Uterus (tissue), 4 donors: ENCODE data around the gene ACTL10. TPM values are rescaled to one million over a fixed set of nuclear protein-coding genes. Genes with fewer than 3 reads are reported as not detected.

Experiments
- DNase-seq, 2 donors: peaks; one replicate each; pipeline ENCODE4 v3.0.0-alpha.2; 2019 to 2020
- H3K27ac ChIP-seq, 2 donors: fragments of 200-600 bp; sonication (generic); 1 replicate in 1 of 2; 2 replicates in 1 of 2; pipeline ENCODE4 v1.5.1; 2016 to 2018
- H3K27me3 ChIP-seq, 2 donors: fragments of 200-600 bp; sonication (generic); one replicate each; pipeline ENCODE4 v1.5.1; 2018 to 2019; ENCODE audit warnings: control low read depth in 1 of 2
- H3K36me3 ChIP-seq, 2 donors: fragments of 200-600 bp; sonication (generic); one replicate each; pipeline ENCODE4 v1.5.1; 2019; ENCODE audit warnings: control low read depth in 1 of 2
- H3K4me1 ChIP-seq, 2 donors: fragments of 200-600 bp; sonication (generic); one replicate each; pipeline ENCODE4 v1.5.1; 2018 to 2019; ENCODE audit warnings: control low read depth in 1 of 2
- H3K4me3 ChIP-seq, 2 donors: fragments of 200-600 bp; sonication (generic); 1 replicate in 1 of 2; 2 replicates in 1 of 2; pipeline ENCODE4 v1.5.1; 2018 to 2019; ENCODE audit warnings: mild to moderate bottlenecking in 1 of 2
- H3K9me3 ChIP-seq, 2 donors: fragments of 200-600 bp; sonication (generic); one replicate each; pipeline ENCODE4 v1.5.1; 2019; ENCODE audit warnings: control low read depth in 1 of 2
- POLR2A ChIP-seq, 2 donors: fragments of 450-650 bp; IDR thresholded peaks; one replicate each; pipeline ENCODE4 v1.6.1; 2016; ENCODE audit warnings: antibody characterized with exemption in 2 of 2, mild to moderate bottlenecking in 1 of 2, moderate library complexity in 1 of 2
- intact Hi-C: fragments of 100-400 bp; cut with DNase I; formaldehyde crosslinking; loops from one replicate; pipeline ENCODE4 v1.15.1; 2023; ENCODE audit warnings: low total_unique reads
- total RNA-seq, 4 donors: library from RNA; depleted of rRNA in 3 of 4; stranded (reverse); fragments of >200 nt in 3 of 4; gene quantifications; one replicate each; pipeline versions ENCODE4 v1.1.0 to v1.2.4, GENCODE V29; 2014 to 2023
- TF ChIP-seq, protein P1 (sequence below), 4 experiments: fragments of 200-600 bp in 2 of 4; fragments of 450-650 bp in 2 of 4; sonication (generic) in 2 of 4; IDR thresholded peaks; one replicate each; pipeline ENCODE4 v1.5.1; 2016 to 2019; ENCODE audit warnings: antibody characterized with exemption in 4 of 4, mild to moderate bottlenecking in 2 of 4, moderate library complexity in 1 of 4
- donor health status: DM: yes; HTN: yes; CAD: no.

ACTL10 gene
- total RNA-seq, 4 donors from 2014 or later, result 1.4 to 4.4 (median 1.9) TPM; not detected in 1

DNA sequence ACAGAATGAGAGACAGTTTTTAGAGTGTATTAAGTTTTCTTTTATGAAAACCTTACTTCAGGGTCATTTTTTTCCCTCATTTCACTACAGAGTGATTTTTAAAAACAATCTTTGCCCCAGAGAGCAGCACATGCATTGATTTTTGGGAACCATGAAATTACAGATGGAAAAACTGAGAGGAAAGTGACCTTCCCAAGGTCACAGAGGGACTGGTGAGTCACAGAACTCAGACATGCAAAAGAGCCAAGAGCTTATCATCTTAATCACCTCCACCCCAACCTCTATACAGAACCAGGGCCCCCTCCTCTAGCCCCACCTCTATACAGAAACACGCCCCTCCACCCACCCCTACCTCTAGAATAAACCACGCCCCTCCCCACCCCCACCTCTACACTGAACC lies 42.7 kb downstream of the ACTL10 start:
- intact Hi-C loops, result no loop called here
- Histone ChIP-seq H3K4me1 (no peaks in the 10 kb centered on the region), H3K9me3 (no peaks in the 10 kb centered on the region), H3K36me3 (no peaks in the 10 kb centered on the region), H3K4me3 (no peak overlapping the region), H3K27me3 (no peaks in the 10 kb centered on the region), H3K27ac (no peak overlapping the region)
- DNase-seq, result no peak
- TF ChIP-seq, protein P1, sequence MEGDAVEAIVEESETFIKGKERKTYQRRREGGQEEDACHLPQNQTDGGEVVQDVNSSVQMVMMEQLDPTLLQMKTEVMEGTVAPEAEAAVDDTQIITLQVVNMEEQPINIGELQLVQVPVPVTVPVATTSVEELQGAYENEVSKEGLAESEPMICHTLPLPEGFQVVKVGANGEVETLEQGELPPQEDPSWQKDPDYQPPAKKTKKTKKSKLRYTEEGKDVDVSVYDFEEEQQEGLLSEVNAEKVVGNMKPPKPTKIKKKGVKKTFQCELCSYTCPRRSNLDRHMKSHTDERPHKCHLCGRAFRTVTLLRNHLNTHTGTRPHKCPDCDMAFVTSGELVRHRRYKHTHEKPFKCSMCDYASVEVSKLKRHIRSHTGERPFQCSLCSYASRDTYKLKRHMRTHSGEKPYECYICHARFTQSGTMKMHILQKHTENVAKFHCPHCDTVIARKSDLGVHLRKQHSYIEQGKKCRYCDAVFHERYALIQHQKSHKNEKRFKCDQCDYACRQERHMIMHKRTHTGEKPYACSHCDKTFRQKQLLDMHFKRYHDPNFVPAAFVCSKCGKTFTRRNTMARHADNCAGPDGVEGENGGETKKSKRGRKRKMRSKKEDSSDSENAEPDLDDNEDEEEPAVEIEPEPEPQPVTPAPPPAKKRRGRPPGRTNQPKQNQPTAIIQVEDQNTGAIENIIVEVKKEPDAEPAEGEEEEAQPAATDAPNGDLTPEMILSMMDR (IDR thresholded peaks at IDR 0.05), result no peak

DNA sequence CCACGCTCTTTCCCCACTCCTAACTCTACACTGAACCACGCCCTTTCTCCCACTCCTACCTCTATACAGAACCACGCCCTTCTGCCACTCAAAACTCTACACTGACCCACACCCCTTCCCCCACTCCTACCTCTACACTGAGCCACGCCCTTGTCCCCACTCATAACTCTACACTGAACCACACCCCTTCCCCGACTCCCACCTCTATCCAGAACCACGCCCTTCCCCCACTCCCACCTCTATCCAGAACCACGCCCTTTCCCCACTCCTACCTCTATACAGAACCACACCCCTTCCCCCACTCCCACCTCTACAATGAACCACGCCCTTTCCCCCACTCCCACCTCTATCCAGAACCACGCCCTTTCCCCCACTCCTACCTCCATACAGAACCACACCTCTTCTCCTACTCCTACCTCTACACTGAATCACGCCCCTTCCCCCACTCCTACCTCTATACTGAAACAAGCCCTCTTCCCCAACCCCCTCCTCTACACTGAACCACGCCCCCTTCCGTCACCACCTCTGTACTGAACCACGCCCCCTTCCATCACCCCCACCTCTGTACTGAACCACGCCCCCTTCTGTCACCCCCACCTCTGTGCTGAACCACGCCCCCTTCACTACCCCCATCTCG lies 43.3 kb downstream of the ACTL10 start:
- no peaks in the 10 kb centered on the region for H3K36me3 ChIP-seq
- H3K4me1 ChIP-seq, result no peaks in the 10 kb centered on the region
- no peak for DNase-seq
- no peak overlapping the region for H3K4me3 ChIP-seq
- H3K9me3 ChIP-seq, result no peaks in the 10 kb centered on the region
- H3K27ac ChIP-seq, result no peak overlapping the region
- intact Hi-C loops, result no loop called here
- H3K27me3 ChIP-seq, result no peaks in the 10 kb centered on the region
- TF ChIP-seq, protein P1 (IDR thresholded peaks at IDR 0.05), result no peak
- no peak for TF ChIP-seq POLR2A (IDR thresholded peaks at IDR 0.05)

DNA sequence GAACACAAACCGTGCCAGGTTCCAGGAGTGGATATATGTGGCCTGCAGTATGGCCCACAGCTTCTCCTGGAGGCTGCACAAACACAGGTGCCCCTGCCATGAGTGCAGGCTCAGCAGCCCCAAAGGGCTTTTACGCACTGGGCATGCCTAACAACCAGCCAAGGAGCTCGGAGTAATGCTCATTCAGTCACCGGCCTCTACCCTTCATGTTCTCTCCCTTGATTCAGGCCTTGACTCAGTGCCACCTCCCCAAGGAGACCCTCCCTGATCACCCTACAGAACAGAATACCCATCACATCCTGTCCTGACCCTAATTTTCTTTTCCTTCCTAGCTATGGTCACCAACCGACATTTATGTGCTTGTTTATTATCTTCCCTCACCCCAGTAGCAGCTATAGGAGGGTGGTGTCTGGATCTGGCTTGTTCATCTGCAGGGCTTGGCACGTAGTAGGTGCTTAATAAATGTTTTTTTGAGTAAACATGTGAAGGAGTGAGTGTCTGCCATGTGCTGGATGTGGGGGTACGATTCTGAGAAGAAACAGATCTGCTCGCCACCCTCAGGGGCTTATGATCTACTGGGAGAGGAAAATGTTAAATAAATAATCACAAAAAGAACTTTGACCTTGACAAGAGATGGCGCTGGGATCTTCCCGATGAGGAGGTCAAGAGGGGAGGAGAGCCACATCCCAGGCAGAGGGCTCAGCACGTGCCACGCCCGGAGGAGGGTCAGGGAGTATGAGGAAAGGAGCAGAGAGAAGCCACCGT lies 44.1 kb downstream of the ACTL10 start:
- no peak for DNase-seq
- no peak overlapping the region for H3K4me3 ChIP-seq
- H3K27ac ChIP-seq, result no peak overlapping the region
- intact Hi-C loops, result no loop called here
- TF ChIP-seq, protein P1 (IDR thresholded peaks at IDR 0.05), result no peak
- TF ChIP-seq POLR2A (IDR thresholded peaks at IDR 0.05), result no peak
- H3K36me3 ChIP-seq, result no peaks in the 10 kb centered on the region
- H3K9me3 ChIP-seq, result no peaks in the 10 kb centered on the region
- no peaks in the 10 kb centered on the region for H3K4me1 ChIP-seq
- no peaks in the 10 kb centered on the region for H3K27me3 ChIP-seq

GRCh38 chr20:33711446-33711738 lies 44.6 kb downstream of the ACTL10 start:
- intact Hi-C loops, result no loop called here
- H3K27ac ChIP-seq, result no peak overlapping the region
- no peaks in the 10 kb centered on the region for H3K27me3 ChIP-seq
- no peaks in the 10 kb centered on the region for H3K36me3 ChIP-seq
- H3K9me3 ChIP-seq, result no peaks in the 10 kb centered on the region
- no peak for DNase-seq
- H3K4me1 ChIP-seq, result no peaks in the 10 kb centered on the region
- TF ChIP-seq, protein P1 (IDR thresholded peaks at IDR 0.05), result no peak
- no peak for TF ChIP-seq POLR2A (IDR thresholded peaks at IDR 0.05)
- no peak overlapping the region for H3K4me3 ChIP-seq

- no peaks in the 10 kb centered on the region for H3K36me3 ChIP-seq
- TF ChIP-seq POLR2A (IDR thresholded peaks at IDR 0.05), result no peak
- TF ChIP-seq, protein P1 (IDR thresholded peaks at IDR 0.05), result no peak
- intact Hi-C loops, result no loop called here
- no peaks in the 10 kb centered on the region for H3K27me3 ChIP-seq
- no peak overlapping the region for H3K4me3 ChIP-seq
- no peak overlapping the region for H3K27ac ChIP-seq
- H3K4me1 ChIP-seq, result no peaks in the 10 kb centered on the region
- H3K9me3 ChIP-seq, result no peaks in the 10 kb centered on the region
- no peak for DNase-seq
These were observed 47.2 kb downstream of the ACTL10 start for GRCh38 chr20:33713865-33714367.
